Calu3 (cell line): ENCODE measurements around the gene PCMT1. TPM values are rescaled to one million over a fixed set of nuclear protein-coding genes. Genes with fewer than 3 reads are reported as not detected.

Source experiments
- BruUV-seq: library from RNA; stranded (reverse); fragments of 400-500 nt; replicated peaks from 2 replicates; lab custom pipeline; 2021; lab: Mats Ljungman, UMichigan
- CTCF ChIA-PET: fragments of 300-600 bp; sonication (Branson Sonifier 250); formaldehyde crosslinking; loops from one replicate; lab custom pipeline; 2022; ENCODE audit warnings: antibody characterized with exemption; lab: Charles Lee
- DNase-seq: peaks from one replicate; pipeline ENCODE4 v3.0.0; 2022
- H3K27ac Mint-ChIP-seq: one replicate; pipeline ENCODE4 v1.8.0; 2022; ENCODE audit warnings: mixed read lengths; ENCODE audit not compliant: unreplicated experiment
- H3K27me3 Mint-ChIP-seq: one replicate; pipeline ENCODE4 v1.8.0; 2022; ENCODE audit warnings: mixed read lengths; ENCODE audit not compliant: unreplicated experiment
- H3K36me3 Mint-ChIP-seq: one replicate; pipeline ENCODE4 v1.8.0; 2022; ENCODE audit warnings: mild to moderate bottlenecking, moderate library complexity, mixed read lengths; ENCODE audit not compliant: insufficient read depth, unreplicated experiment
- H3K4me1 Mint-ChIP-seq: one replicate; pipeline ENCODE4 v1.8.0; 2022; ENCODE audit warnings: mild to moderate bottlenecking, low read depth, mixed read lengths; ENCODE audit not compliant: unreplicated experiment
- H3K4me3 Mint-ChIP-seq: one replicate; pipeline ENCODE4 v1.8.0; 2022; ENCODE audit warnings: mild to moderate bottlenecking, low read depth, moderate library complexity, mixed read lengths; ENCODE audit not compliant: unreplicated experiment
- H3K9me3 Mint-ChIP-seq: one replicate; pipeline ENCODE4 v1.8.0; 2022; ENCODE audit warnings: low read depth, mixed read lengths; ENCODE audit not compliant: unreplicated experiment
- intact Hi-C: fragments of 100-400 bp; cut with micrococcal nuclease; formaldehyde crosslinking; loops from one replicate; pipeline ENCODE4 v1.10.0; 2022; ENCODE audit not compliant: unreplicated experiment
- total RNA-seq: library from RNA; stranded (reverse); gene quantifications from 2 replicates; pipeline ENCODE4 v1.2.3, GENCODE V29; 2022
- TF ChIP-seq, protein P1 (sequence below): fragments of 200-600 bp; IDR thresholded peaks from one replicate; pipeline ENCODE4 v1.8.0; 2022; ENCODE audit warnings: antibody characterized with exemption; ENCODE audit not compliant: unreplicated experiment

The PCMT1 gene
- total RNA-seq, 1 experiment from 2014 or later, result 63.4 TPM

DNA sequence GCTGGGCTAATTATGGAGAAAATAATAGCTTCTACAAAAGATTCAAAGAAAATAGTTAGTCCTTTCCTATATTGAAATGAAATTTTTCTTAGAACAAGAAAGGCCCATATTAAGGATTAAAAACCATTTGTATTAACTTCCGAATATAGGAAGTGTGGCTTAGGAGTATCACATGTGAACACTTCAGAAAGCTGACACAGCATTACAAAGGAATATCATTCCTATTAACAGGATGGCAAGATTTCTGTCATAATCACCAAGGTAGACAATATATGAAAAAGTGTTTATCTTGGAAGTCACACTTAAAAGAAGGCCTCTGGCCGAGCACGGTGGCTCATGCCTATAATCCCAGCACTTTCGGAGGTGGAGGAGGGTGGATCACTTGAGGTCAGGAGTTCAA is 26.3 kb upstream of the PCMT1 start:
- CTCF ChIA-PET, result interaction anchor here (0.7 kb wide), 1 partner anchor 108 kb away, joined by 5 read pairs; no protein-coding TSS in a partner anchor
- H3K27ac Mint-ChIP-seq, result no peak overlapping the region
- no TSS peak for BruUV-seq
- intact Hi-C loops, result loop anchor here (5.0 kb wide), 1 partner anchor 204 kb away; no protein-coding TSS in a partner anchor
- no peak for DNase-seq
- peaks cover 13% of the 10 kb centered on the region for H3K36me3 Mint-ChIP-seq
- H3K27me3 Mint-ChIP-seq, result no peaks in the 10 kb centered on the region
- H3K4me3 Mint-ChIP-seq, result no peak overlapping the region
- H3K9me3 Mint-ChIP-seq, result no peaks in the 10 kb centered on the region
- H3K4me1 Mint-ChIP-seq, result no peaks in the 10 kb centered on the region
- TF ChIP-seq, protein P1, sequence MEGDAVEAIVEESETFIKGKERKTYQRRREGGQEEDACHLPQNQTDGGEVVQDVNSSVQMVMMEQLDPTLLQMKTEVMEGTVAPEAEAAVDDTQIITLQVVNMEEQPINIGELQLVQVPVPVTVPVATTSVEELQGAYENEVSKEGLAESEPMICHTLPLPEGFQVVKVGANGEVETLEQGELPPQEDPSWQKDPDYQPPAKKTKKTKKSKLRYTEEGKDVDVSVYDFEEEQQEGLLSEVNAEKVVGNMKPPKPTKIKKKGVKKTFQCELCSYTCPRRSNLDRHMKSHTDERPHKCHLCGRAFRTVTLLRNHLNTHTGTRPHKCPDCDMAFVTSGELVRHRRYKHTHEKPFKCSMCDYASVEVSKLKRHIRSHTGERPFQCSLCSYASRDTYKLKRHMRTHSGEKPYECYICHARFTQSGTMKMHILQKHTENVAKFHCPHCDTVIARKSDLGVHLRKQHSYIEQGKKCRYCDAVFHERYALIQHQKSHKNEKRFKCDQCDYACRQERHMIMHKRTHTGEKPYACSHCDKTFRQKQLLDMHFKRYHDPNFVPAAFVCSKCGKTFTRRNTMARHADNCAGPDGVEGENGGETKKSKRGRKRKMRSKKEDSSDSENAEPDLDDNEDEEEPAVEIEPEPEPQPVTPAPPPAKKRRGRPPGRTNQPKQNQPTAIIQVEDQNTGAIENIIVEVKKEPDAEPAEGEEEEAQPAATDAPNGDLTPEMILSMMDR, result no peak

DNA sequence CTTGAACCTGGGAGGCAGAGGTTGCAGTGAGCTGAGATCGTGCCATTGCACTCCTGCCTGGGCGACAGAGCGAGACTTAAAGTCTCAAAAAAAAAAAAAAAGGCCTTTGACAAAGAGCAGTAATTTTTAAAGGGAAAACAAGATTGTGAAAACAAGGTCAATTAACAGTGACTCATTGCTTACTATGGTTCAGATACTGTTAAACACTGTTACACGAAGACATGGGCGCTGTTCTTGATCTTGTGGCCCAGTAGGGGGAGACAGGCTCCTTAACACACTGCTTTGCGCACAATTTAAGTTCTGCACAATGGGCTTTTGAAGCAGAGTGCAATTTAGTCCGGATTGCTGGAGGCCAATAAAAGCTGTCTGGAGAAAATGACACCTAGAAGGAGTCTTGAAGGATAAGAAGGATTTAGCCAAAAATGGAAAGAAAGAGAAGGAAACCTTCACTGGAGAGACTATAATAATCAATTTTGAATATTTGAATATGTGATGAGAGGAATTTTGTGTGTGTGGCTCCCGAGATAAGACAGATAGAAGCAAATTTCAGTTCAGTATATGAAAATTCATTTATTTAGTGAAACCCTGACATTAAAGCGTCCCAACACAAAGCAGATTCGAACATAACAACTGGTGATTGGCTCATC is 25.6 kb upstream of the PCMT1 start:
- TF ChIP-seq, protein P1, result peak; percentile 62
- no peak overlapping the region for H3K27ac Mint-ChIP-seq
- no TSS peak for BruUV-seq
- H3K27me3 Mint-ChIP-seq, result no peaks in the 10 kb centered on the region
- H3K36me3 Mint-ChIP-seq, result peaks cover 9% of the 10 kb centered on the region
- DNase-seq, result peak; percentile 32
- no peaks in the 10 kb centered on the region for H3K9me3 Mint-ChIP-seq
- CTCF ChIA-PET, result interaction anchor here (0.7 kb wide), 2 partner anchors 108 to 707 kb away, joined by 3 to 5 read pairs; no protein-coding TSS in a partner anchor
- no peak overlapping the region for H3K4me3 Mint-ChIP-seq
- intact Hi-C loops, result loop anchor here (5.0 kb wide), 1 partner anchor 203 kb away; no protein-coding TSS in a partner anchor
- H3K4me1 Mint-ChIP-seq, result no peaks in the 10 kb centered on the region

DNA sequence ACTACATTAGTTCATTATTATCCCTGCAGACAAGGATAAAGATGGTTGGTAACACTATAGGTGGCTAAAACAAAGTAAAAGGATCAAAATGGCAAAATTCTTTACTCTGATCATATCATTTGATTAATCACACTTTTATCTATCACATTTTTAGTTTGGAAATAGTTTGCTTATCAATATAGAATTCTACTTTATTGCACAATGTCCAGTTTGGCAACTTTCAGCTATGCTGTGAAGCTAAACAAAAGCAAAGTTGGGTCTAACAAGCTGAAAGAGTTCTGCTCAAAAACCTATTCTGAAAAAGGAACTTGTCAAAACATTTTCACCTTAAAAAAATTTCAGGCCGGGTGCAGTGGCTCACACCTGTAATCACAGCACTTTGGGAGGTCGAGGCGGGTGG is 23.8 kb upstream of the PCMT1 start:
- CTCF ChIA-PET, result no interaction called here
- DNase-seq, result no peak
- H3K9me3 Mint-ChIP-seq, result no peaks in the 10 kb centered on the region
- H3K4me1 Mint-ChIP-seq, result no peaks in the 10 kb centered on the region
- intact Hi-C loops, result no loop called here
- H3K27me3 Mint-ChIP-seq, result no peaks in the 10 kb centered on the region
- peaks cover 19% of the 10 kb centered on the region for H3K36me3 Mint-ChIP-seq
- TF ChIP-seq, protein P1, result no peak
- H3K4me3 Mint-ChIP-seq, result no peak overlapping the region
- H3K27ac Mint-ChIP-seq, result no peak overlapping the region
- BruUV-seq, result no TSS peak

DNA sequence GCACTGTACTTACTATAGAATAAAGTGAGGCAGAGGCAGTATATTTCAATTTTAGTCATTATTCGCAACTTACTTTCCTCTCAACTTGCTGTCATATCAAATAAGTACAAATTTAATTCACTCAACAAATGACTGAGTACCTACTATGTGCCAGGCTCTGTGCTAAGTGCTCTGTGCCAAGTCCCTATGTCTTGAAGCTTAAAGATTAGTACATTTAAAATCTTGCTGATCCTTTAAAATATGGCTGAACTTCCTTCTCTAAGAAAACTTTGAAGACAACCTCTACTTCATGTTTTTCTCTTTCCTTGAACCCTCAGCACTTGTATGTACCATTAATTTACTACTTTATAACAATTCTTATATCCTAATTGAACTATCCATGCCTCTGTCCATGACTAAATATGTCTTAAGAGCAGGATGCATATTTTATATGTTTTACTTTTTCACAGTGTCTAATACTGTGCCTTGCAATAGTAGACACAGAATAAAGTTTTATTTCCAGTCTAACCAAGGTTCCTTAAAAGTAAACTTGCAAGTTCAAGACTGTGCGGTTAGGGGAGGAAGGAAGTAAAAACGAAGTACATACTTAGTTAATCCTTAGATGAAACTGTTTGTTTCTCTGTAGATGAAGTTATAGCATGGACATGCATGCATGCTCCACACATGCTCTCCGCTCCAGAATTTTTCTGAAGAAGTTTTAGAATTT is 21.6 kb upstream of the PCMT1 start:
- intact Hi-C loops, result no loop called here
- Mint-ChIP-seq H3K27me3 (no peaks in the 10 kb centered on the region), H3K27ac (no peak overlapping the region), H3K36me3 (peaks cover 29% of the 10 kb centered on the region), H3K9me3 (no peaks in the 10 kb centered on the region), H3K4me3 (no peak overlapping the region), H3K4me1 (no peaks in the 10 kb centered on the region)
- TF ChIP-seq, protein P1, result no peak
- no TSS peak for BruUV-seq
- CTCF ChIA-PET, result no interaction called here
- no peak for DNase-seq
